ENCODE measurements around the gene TMEM200B.
"Not testable (repeated sequence)": the region's sequence is repeated elsewhere in the genome, so short reads cannot be mapped to it uniquely, and the experiment has no call there.

TMEM200B gene

GRCh38 chr1:29084196-29084521 lies 39.5 kb downstream of the TMEM200B start:
- in situ Hi-C loops (cut with HindIII; ENCODE audit: low pct_unique_long_range_greater_than_20kb, low sequenced_read_pairs): no loop called here
- TF ChIP-seq JUND (IDR thresholded peaks at IDR 0.05; ENCODE audit: low read depth): no peak
- DNase-seq (ENCODE audit: low read depth in 1 of 2, low spot score in 1 of 2): no peak

- no peak for TF ChIP-seq JUND (IDR thresholded peaks at IDR 0.05; ENCODE audit: low read depth)
- in situ Hi-C loops (cut with HindIII; ENCODE audit: low pct_unique_long_range_greater_than_20kb, low sequenced_read_pairs): no loop called here
- DNase-seq (ENCODE audit: low read depth in 1 of 2, low spot score in 1 of 2): no peak
Measured at GRCh38 chr1:29083317-29084195, 40.1 kb downstream of the TMEM200B start.

- no peak for DNase-seq (ENCODE audit: low read depth in 1 of 2, low spot score in 1 of 2)
- in situ Hi-C loops (cut with HindIII; ENCODE audit: low pct_unique_long_range_greater_than_20kb, low sequenced_read_pairs): no loop called here
- TF ChIP-seq JUND (IDR thresholded peaks at IDR 0.05; ENCODE audit: low read depth): no peak
Measured at GRCh38 chr1:29082519-29082918, 41.2 kb downstream of the TMEM200B start.

GRCh38 chr1:29081201-29081600 lies 42.5 kb downstream of the TMEM200B start:
- no peak for DNase-seq (ENCODE audit: low read depth in 1 of 2, low spot score in 1 of 2)
- in situ Hi-C loops (cut with HindIII; ENCODE audit: low pct_unique_long_range_greater_than_20kb, low sequenced_read_pairs): no loop called here
- TF ChIP-seq JUND (IDR thresholded peaks at IDR 0.05; ENCODE audit: low read depth): no peak

GRCh38 chr1:29079916-29080629 lies 43.6 kb downstream of the TMEM200B start:
- DNase-seq (ENCODE audit: low read depth in 1 of 2, low spot score in 1 of 2); in situ Hi-C loops (cut with HindIII; ENCODE audit: low pct_unique_long_range_greater_than_20kb, low sequenced_read_pairs): not testable (repeated sequence)

- no peak for DNase-seq (ENCODE audit: low read depth in 1 of 2, low spot score in 1 of 2)
- TF ChIP-seq JUND (IDR thresholded peaks at IDR 0.05; ENCODE audit: low read depth): no peak
- in situ Hi-C loops (cut with HindIII; ENCODE audit: low pct_unique_long_range_greater_than_20kb, low sequenced_read_pairs): no loop called here
Measured at GRCh38 chr1:29077155-29077554, 46.5 kb downstream of the TMEM200B start.
